Measurements from ENCODE around the gene PSD2. TPM values are rescaled to one million over a fixed set of nuclear protein-coding genes. Genes with fewer than 3 reads are reported as not detected.

Gene PSD2
- total and polyA plus RNA-seq, 2 donors (not counting 1 experiment from before 2014, with no cell fraction given) = 0.10 to 0.17 TPM

DNA sequence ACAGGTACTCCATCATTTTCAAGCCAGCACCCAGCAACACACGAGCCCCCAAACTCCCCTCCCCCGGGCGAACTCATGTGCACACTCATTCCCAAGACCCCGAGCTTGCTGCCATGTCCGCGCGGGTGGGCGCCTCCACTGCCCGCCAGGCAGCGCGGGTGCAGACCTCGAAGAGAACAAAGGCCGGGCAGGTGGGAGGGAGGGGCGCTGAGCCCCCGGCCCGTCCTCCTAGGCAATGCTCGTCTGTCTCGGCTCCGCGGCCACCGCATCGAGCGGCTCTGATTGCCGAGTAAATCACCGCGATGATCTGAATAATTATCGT is 47.1 kb upstream of the PSD2 start:
- H3K4me1 Mint-ChIP-seq = peaks cover 59% of the 10 kb centered on the region
- no peak for DNase-seq

More for the DNA sequence above, 47.1 kb upstream of the PSD2 start:
- Histone ChIP-seq H3K27ac (ENCODE audit: low read length in 2 of 2) (peak overlapping the region in 1 of 2 donors; percentile 82), H3K36me3 (replicated peaks in 1 of 2; ENCODE audit: control extremely low read depth in 1 of 2, control insufficient read depth in 1 of 2, extremely low read depth in 1 of 2, insufficient read depth in 2 of 2, low read length in 1 of 2) (no peaks in the 10 kb centered on the region), H3K4me2 (replicated peaks; ENCODE audit: low read depth, low read length, poor library complexity, severe bottlenecking) (peak overlapping the region; percentile 84), H4K20me1 (ENCODE audit: control insufficient read depth, insufficient read depth, low read length, poor library complexity, severe bottlenecking) (no peaks in the 10 kb centered on the region), H3K27me3 (replicated peaks in 1 of 4; ENCODE audit: control extremely low read depth in 1 of 4, control insufficient read depth in 3 of 4, insufficient read depth in 4 of 4, low read length in 3 of 4) (peaks cover 0 to 2% (median 0%) of the 10 kb centered on the region in 4 experiments), H2AFZ (ENCODE audit: insufficient read depth, low read depth, low read length, poor library complexity, severe bottlenecking) (peak overlapping the region; percentile 73), H3K79me2 (ENCODE audit: control insufficient read depth, insufficient read depth, low read length) (no peaks in the 10 kb centered on the region), H3K9me3 (ENCODE audit: control extremely low read depth in 1 of 3, control insufficient read depth in 2 of 3, insufficient read depth in 1 of 3, low read length in 2 of 3) (no peaks in the 10 kb centered on the region), H3K4me3 (ENCODE audit: control extremely low read depth in 1 of 5, extremely low read depth in 1 of 5, insufficient read depth in 1 of 5, low read depth in 2 of 5, low read length in 4 of 5) (peak overlapping the region in 3 of 5 experiments; percentile 57 to 71 (median 58)), H3K9ac (ENCODE audit: low read length) (peak overlapping the region; percentile 78), H3K4me1 (ENCODE audit: control insufficient read depth in 2 of 2, insufficient read depth in 2 of 2, low read length in 2 of 2) (peaks cover 44 to 59% of the 10 kb centered on the region in 2 donors)
- ATAC-seq (ENCODE audit: low read depth) = no peak
- TF ChIP-seq EZH2 (IDR thresholded peaks at IDR 0.05; ENCODE audit: borderline replicate concordance, insufficient read depth, low read depth, low read length, poor library complexity, severe bottlenecking) (no peak), CTCF (IDR thresholded peaks at IDR 0.05) (no peak)
- ChIA-PET POLR2A (interaction anchor here (0.6 to 7.6 kb wide), 14 partner anchors 10 to 310 kb away, joined by 3 to 81 read pairs (median 6); no protein-coding TSS in a partner anchor), CTCF (interaction anchor here (0.9 to 11.2 kb wide), 6 partner anchors 11 to 114 kb away, joined by 3 to 120 read pairs (median 9); partner anchors contain the start of gene CXXC5)
- intact Hi-C loops (cut with micrococcal nuclease) = loop anchor here (1.0 to 10.0 kb wide), 4 partner anchors 54 to 344 kb away; partner anchors contain the start of genes SPATA24 and UBE2D2
- H3K27me3 Mint-ChIP-seq = peaks cover 6% of the 10 kb centered on the region
- no peaks in the 10 kb centered on the region for H3K9me3 Mint-ChIP-seq (ENCODE audit: insufficient read depth)
- H3K4me3 Mint-ChIP-seq = peak overlapping the region; percentile 89
- peak overlapping the region; percentile 94 for H3K27ac Mint-ChIP-seq
- WGBS (ENCODE audit: insufficient coverage) = 6% methylated on average over 27 of the region's 27 CpGs
